GM11168 (cell line): ENCODE results near the gene NUP188.
"Not testable (repeated sequence)": the region's sequence is repeated elsewhere in the genome, so short reads cannot be mapped to it uniquely, and the experiment has no call there.

Experiments
- in situ Hi-C: fragments of 300-500 bp; cut with MboI; formaldehyde crosslinking; loops from one replicate; pipeline ENCODE4 v1.12.0; 2022; ENCODE audit warnings: low sequenced_read_pairs; ENCODE audit not compliant: unreplicated experiment

NUP188 gene

DNA sequence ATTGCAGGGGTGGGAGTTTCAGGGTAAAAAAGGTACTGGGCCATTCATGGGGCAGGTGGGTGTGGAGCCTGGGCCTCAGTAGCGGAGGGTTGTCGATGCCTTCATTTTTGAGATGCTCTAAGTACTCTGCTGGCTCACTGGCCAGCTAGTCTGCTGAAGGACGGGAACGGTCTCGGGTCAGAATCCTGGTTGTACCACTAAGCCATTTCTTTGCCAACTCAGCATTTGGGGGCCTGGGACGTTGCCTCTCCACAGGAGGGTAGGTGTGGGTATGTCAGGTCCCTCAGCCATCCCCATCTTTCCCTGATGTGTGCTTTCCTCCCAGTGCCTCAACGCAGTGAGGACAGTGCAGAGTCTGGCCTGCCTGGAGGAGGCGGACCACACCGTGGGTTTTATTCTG lies 55.5 kb downstream of the NUP188 start:
- in situ Hi-C loops = no loop called here

DNA sequence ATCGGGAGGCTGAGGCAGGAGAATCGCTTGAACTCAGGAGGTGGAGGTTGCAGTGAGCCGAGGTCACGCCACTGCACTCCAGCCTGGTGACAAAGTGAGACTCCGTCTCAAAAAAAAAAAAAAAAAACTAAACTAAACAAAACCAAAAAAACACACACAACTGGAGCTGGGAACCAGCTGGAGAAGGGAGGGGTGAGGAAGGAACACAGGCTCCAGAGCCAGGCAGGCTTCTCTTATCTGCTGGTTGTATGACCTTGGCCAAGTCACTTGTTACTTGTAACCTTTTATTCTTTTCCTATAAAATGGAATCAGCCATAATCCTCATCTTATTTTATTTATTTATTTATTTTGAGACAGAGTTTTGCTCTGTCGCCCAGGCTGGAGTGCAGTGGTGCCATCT lies 56.7 kb downstream of the NUP188 start:
- in situ Hi-C loops = not testable (repeated sequence)

DNA sequence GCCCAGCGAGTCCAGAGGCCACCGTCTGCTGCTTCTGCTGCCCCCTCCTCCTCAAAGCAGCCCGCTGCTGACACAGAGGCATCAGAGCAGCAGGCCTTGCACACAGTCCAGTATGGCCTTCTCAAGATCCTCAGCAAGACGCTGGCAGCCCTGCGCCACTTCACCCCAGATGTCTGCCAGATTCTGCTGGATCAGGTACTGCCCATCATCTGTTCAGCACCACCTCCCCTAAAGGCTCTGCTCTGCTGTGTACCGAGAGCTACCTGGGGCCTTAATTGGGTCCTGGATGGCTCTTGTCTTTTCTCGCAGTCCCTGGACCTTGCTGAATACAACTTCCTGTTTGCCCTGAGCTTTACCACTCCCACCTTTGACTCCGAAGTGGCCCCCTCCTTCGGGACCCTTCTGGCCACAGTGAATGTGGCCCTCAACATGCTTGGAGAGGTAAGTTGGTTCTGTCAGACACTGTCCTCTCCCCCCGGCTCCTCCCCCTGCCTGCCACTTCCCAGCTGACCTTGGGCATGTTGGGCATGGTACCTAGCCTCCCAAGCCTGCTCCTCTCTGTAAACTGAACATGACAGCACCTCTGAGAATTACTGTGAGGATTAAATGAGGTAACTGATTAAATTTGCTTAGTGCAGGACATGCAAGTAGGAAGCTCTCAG lies 58.0 kb downstream of the NUP188 start:
- in situ Hi-C loops = no loop called here

DNA sequence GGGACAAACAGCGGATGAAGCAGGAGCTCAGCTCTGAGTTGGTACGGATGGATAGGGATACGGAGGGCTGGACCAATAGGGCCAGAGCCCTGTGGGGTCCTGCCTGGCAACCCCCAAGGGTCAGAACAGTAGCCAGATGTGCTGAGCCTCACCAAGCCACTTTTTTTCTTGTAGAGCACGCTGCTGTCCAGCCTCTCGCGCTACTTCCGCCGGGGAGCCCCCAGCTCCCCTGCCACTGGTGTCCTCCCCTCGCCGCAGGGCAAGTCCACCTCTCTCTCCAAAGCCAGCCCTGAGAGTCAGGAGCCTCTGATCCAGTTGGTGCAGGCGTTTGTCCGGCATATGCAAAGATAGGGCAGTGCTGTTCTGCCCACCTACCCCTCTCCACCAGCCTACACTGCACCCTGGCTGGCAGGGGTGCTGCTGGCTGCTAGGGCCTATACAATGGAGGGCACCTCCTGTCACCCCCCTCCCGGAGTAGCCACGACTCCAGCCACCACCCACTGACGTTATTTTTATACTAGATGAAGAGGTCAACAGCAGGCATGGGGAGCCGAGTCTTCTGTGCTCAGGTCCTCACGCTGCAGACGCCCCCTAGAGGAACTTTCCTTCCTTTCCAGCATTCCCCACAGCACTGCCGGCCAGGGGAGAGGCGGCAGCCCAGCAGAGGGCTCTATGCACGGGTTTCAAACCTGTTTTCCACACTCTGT lies 59.0 kb downstream of the NUP188 start:
- in situ Hi-C loops = no loop called here

DNA sequence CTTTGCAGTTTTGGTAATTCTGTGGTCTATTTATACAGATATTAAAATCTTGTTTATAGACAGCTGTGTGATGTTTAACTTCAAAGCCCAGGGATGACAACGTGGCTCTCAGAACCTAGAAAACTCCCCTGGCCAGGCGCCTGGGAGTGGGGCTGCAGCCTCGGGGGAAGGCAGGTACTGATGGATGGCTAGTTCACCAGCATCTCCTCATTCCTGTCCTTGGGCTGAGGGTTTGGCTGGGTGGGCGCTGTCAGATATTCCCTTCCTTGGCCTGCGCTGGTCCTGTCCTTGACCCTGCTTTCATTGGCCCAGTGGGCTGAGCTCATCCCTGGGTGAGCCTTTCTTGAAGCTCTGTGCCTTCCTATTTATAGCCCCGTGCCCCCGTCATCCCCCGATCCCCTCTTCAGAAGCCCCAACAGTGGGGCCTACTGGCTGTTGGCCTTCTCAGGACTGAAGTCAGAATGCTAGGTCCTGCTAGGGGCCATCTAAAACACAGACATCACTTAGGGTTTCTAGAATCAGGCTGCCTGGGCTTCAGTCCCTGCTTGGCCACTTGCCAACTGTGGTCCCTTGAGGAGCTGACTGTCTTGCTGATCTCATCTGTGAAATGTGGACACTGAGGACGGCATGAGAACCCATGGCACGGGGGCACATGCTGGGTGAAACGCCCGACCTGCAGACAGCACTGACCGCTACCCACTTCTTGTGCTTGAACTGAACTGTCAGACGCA lies 59.7 kb downstream of the NUP188 start:
- in situ Hi-C loops = no loop called here

DNA sequence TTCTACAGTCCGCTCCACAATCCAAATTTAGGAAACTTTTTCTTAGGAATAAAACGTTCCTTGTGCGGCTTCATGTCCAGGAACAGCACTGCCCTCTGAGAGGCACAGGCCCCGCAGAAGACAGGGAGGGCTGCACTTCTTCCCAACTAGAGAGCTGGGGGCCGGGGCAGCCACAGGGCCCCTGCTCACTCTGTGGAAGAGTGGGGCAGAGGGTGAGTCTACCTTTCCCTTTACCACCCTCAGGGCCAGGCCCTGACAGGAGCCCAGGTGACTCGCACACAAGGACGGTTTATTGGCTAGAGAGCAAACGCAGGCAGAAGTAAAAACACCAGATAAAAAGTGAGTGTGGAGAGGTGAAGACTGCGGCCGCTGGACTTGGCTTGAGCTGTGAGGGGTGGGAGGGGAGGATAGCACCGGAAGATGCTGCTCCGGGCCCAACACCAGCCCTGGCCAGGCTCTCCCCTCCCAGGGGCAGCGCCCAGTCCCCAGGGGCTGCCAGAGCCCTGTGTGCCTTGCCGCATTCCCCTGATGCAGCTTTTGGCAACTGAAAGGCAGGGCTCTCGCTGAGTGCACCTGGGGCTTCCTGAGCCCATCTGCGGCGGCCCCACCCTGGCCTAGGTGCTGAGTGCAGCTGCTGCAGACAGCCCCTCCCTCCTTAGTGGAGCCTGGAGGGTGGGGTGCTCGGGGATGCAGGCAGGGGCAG lies 60.4 kb downstream of the NUP188 start:
- in situ Hi-C loops = no loop called here

DNA sequence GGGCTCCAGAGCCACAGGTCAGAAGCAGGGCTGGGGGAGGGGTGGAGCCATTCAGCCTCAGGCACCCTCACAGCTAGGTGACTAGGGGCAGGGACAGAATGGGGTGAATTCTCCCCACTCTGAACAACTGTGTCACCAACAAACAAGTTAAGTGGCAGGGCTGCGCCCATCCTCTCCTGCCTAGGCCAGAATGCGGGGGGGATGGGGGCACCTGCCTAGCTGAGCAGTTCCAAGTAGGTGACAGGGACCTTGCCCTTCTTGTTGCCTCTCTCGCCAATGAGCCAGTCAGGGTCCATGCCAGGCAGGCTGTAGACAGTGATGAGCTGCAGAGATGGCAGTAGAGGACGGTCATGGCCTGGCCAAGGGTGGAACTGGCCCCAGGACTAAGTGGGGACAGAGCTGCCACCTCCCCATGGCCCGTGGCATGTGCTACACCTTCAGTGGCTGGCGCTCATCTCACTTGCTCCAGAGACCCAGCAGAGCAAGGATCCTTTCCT lies 61.0 kb downstream of the NUP188 start:
- in situ Hi-C loops = no loop called here

DNA sequence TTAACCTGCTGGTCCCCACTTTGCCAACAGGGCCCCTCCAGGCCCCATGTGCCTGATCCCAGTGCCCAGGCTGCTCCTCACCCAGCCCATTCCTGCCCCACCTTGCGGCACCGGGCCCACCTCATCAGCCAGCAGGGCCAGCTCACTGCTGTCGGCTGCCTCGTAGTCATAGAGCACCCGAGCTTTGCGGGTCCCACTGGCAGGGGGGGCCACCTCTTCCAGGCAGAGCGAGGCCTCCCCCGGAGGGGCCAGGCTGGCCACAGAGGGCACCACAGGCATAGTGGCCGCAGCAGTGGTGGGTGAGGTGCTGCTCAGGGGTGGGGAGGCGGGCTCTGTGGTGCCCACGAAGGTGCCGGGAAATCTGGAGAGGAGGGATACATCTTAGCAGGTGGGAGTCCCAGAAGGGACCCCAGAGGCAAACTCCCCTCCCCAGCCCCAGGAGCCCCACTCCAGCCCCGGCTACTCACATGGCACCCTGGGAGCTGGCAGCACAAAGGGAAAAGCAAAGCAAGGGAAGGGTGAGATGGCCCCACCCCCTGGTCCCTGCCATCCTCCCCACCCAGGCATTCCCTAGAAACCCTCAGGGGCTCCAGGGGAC lies 61.6 kb downstream of the NUP188 start:
- in situ Hi-C loops = no loop called here

DNA sequence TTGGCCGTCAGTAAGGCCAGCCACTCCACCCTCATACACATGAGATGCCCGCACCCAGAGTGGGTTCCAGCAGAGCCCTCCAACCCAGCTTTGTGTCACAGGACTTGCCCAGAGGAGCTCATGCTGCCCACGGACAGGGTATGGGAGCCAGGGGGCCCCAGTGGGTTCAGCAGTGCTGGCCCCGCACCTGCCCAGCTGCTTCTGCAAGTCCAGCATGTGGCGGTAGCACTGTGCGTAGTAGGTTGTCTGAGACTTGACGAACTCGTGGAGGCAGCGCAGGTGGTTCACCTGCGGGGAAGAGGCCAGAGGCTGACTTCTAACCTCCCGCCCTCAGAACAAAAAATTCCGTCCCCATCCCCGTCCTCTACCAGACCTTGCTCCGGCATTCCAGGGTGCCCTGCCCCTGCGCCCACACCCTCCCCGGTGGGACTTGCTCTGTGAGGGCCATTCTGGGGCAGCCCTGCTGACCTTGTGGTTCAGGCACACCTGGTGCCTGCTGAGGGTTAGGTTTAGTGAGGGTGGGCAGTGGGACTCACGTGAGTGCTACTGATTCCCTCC lies 62.2 kb downstream of the NUP188 start:
- in situ Hi-C loops = no loop called here

DNA sequence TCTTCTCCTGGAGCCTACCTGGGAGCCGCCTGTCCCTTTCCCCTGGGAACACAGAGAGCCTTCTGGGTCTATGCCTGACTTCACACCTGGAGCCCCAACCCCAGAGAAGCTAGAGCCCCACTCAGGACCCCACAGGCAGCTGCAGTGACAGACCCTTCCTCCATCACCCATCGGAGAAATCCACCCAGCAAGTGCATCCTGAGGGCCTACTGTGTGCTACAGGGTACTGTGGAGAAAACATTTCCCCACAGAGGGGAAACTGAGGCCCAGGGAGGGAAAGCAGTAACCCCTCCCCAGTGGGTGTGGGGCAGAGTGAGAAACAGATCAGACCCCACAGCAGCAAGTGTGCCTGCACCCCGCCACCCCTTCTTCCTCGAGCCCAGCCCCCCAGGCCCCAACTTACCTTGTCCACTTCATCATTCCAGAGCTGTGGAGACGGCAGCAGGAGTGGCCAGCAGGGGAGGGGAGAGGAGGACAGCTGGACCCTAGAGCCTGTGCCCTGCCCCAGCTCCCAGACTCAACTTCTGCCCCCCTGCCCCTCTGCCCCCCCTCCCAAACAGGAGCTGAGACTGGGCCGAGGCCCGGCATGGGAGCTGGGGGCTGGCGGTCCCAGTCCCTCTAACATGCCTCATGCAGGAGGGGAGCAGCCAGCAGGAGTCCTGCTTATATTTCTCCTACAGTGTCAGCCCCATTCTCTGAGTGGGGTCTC lies 62.9 kb downstream of the NUP188 start:
- in situ Hi-C loops = no loop called here

DNA sequence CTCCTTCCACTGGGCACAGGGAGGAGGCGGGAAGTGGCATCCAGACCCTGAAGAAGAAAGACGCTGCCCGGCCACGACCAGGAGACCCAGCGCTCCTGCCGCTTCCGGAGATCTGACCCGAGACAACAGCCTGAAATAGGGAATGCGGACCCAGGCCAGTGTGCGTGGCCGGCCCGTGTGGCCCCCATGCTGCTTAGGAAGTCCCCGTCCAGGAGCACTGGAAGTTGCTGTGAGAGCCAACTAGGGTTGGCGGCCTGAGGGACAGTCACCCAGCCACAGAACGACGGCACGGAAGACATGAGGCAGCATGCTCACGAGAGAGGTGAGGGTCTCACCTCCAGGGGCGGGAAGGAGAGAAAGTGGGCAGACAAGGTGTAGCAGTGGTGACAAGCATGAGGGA lies 63.7 kb downstream of the NUP188 start:
- in situ Hi-C loops = no loop called here

DNA sequence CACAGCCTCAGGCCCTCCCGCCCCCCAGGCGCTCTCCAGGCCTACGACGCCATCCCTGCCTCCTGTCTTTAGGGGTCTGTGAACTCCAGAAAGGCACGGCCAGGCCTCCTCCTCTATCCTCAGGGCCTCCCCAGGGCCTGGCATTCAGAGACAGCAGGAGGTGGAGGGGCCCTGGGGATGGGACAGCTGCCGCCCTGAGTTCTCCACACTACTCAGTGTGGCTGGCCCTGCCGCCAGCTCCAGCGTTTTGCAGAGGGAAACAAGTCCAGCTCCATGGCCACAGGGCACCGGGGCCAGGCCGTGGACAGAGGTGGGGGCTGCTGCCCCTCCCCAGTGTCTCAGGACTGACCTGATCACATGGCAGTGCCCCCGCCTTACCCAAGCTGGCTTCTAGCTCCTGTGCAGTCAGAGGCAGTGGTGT lies 64.3 kb downstream of the NUP188 start:
- in situ Hi-C loops = no loop called here

DNA sequence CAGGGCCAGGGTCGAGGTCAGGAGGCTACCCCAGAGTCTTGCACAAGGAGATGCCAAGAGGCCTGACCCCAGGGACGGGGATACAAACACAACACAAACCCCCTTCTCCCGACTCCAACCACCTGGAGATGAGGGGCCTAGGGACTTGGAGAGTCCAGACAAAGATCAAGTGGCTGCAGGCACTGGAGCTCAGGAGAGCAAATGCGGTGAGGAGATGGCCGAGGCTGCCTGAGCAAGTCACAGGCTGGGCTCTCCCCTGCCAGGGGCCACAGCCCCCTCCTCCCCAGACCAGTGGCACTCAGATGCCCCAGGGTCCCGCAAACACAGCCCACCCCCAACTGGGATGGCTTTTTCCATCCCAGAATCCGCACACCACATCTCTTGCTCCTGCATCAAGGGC lies 64.8 kb downstream of the NUP188 start:
- in situ Hi-C loops = no loop called here

DNA sequence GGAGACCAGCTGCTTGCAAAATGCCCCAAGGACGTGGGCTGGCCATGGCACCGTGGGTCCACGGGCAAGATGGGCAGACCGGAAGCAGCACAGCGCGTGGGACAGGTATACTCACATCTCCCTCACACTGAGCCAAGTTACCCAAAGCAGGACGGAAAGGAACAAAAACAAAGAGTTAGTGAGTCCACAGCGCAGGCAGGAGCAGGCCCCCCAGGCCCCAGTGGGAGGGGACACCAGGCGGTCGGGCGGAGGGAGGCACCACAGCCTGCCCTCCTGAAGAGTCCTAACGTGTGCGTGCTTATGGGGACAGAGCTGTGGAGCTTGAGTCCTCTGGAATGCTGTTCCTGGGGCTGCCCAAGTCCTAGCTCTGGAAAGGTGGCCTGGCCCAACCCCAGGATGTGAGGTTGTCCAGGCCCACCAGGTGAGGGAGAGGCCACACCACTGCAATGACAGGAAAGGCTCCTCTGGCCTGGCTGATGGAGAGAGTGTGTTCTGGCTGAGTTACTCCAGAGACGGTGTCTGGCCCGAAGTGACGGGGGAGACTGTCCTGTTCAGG lies 65.5 kb downstream of the NUP188 start:
- in situ Hi-C loops = no loop called here

DNA sequence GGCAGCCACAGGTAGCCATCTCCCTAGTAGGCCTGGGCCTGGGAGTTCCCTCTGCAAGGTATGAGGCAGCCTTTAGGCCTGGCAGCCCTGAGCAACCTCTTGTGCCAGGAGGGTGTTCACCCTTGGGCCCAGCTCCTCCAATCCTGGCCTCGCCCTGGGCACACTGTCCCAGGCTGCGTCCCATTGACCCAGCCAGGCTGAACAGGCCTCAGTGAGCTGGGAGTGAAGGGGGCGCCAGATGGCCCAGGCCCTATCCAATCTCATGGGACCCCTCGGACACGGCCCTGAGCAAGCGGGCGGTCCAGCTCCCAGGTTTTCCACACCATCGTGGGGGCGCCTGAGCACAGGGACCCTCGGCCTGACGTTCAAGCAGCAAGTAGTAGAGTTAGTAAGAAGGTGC lies 66.2 kb downstream of the NUP188 start:
- in situ Hi-C loops = no loop called here

DNA sequence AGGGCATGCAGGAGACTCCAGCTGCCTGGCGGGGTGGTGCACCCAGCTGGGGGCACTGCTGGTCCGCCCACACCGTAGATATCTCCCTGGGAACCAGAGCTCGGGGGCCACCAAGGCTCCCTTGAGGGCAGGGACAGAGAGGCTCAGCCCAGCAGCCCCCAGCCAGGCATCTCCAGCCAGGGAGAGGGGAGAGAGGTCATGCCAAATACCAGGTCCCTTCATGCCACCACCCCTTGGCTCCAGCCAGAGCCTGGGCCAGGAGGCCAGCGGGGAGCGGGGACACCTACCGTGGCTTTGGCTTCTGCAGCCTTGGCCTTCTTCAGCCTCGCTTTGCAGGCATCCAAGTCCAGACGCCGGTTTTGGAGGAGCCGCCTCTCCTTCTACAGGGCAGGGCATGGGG lies 66.6 kb downstream of the NUP188 start:
- in situ Hi-C loops = no loop called here

DNA sequence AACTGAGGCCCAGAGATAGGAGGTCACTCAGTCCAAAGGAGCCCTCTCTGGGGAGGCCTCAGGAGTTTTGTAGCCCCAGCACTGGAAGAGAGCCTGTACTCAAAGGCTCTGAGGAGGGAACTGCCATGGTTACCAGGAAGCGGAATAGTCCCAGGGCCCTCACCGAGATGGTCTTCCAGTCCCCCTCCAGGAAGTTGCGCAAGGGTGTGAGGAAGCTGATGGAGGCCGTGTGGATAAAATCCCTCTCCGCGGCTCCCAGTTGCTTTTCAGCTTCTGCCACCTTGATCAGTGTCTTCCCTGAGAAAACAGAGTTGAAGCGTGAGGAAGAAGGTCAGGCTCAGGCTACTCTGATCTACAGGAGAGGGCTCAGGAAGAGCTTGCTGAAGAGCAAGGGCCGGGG lies 67.1 kb downstream of the NUP188 start:
- in situ Hi-C loops = no loop called here

DNA sequence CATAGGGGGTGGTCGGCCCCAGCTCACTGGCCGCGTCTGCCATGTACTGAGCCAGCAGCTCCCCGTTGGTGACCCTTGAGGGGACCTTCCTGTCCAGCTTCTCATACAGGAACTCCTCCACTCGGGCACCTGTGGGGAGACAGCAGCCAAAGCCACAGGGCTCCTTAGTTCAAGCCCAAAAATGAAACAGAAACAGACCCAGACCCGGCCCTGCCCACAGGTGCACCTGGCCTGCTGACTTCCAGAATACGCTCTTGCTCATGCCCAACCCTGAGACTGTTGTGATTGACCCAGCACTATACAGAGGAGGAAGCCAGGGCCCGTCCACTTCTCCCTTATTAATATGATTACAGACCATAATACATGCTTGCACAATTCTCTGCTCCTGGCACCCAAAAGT lies 73.6 kb downstream of the NUP188 start:
- in situ Hi-C loops = loop anchor here (10.0 kb wide), 1 partner anchor 1046 kb away; no protein-coding TSS in a partner anchor

DNA sequence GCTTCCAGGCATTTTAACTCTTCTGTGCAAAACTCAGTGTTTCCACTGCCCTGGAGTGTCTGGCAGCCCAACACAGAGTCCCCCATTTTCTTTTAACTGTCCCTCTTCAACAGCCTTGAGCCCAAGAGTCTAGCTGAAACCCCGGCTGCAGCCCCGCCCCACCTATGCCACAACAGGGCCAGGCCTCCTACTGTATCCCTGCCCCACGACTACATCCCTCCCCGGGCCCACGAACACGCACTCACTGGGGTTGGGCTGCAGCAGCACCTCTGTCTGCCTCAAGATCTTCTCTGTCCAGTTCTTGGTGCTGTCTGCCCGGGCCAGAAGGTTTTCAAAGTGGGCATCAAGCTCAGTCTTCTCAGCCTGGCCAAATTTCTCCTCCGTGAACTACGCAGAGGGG lies 74.5 kb downstream of the NUP188 start:
- in situ Hi-C loops = loop anchor here (10.0 kb wide), 1 partner anchor 1047 kb away; no protein-coding TSS in a partner anchor
